Adrenal gland (tissue), 5 donors: ENCODE measurements around the gene CHRDL1.

ENCODE experiments used
- CTCF ChIP-seq, 6 experiments: fragments of 450-650 bp in 4 of 6; fragments of 200-600 bp in 2 of 6; sonication (generic) in 1 of 6; IDR thresholded peaks; 1 replicate in 5 of 6; 2 replicates in 1 of 6; pipeline versions ENCODE4 v1.5.1 to v1.8.0; 2016 to 2021; ENCODE audit warnings: antibody characterized with exemption in 6 of 6, mild to moderate bottlenecking in 2 of 6, moderate library complexity in 1 of 6
- POLR2A ChIP-seq, 2 donors: fragments of 450-650 bp; IDR thresholded peaks; one replicate each; pipeline ENCODE4 v1.6.1; 2017; ENCODE audit warnings: antibody characterized with exemption in 2 of 2, mild to moderate bottlenecking in 2 of 2, moderate library complexity in 1 of 2
- donor health status: DM: no; HTN: no; CAD: no.

GRCh38 chrX:110745288-110745687 lies 50.3 kb downstream of the CHRDL1 start:
- TF ChIP-seq CTCF (IDR thresholded peaks at IDR 0.05) (no peak), POLR2A (IDR thresholded peaks at IDR 0.05) (no peak)
